IPS-NIHi7 (cell line): ENCODE results near the gene OSGEPL1.
"Not testable (repeated sequence)": the region's sequence is repeated elsewhere in the genome, so short reads cannot be mapped to it uniquely, and the experiment has no call there.

Experiments used
- DNase-seq: peaks from one replicate; pipeline ENCODE4 v3.0.0; 2012; ENCODE audit warnings: mixed read lengths; ENCODE audit errors: extremely low spot score

The OSGEPL1 gene

GRCh38 chr2:189729430-189729829 lies 33.2 kb downstream of the OSGEPL1 start:
- no peak for DNase-seq

DNA sequence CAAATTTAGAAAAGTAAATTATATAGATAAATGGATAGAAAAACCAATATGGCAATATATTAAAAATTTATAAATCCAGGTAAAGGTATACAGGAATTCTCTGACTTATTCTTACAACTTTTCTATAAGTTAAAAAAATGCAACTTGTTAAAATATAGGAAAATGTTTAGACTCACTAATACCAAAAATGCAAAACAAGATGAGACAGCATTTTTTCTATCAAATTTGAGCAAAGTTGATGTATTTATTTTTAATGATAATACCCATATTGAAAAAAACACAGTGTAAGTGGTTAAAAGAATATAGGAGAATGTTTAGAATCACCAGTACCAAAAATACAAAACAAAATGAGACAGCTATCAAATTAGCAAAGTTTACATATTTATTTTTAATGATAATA lies 35.7 kb downstream of the OSGEPL1 start:
- no peak for DNase-seq

DNA sequence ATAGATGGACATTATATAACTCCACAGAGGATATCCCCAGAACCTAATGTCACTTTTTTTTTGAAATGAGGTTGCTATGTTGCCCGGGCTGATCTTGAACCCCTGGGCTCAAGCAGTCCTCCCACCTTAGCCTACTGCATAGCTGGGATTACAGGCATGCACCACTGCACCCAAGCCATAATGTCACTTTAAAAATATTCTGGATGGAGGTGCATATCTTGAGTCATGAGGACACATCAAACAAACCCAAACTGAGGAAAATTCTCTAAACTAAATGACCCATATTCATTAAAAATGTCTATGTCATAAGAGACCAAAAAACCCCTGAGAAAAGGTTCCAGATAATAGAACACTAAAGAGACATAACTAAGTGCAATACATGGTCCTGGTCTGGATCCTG lies 36.3 kb downstream of the OSGEPL1 start:
- no peak for DNase-seq

DNA sequence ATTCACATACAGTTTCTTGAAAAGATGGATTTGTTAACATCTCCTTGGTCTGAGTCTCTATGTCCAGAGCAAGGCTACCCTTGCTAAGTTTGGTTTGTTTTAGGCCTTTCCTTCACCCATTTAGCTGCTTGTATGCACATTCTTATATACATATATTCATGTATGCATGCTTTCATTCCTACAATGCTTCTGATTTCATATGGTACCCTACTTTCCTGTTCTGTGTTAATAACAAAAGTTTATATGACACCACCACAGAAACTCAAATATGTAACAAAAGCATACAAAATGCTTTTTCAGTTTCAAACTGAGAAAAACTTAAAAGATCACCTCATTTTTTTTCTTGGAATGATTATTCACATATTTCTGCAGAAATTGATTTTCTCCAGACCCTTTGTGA lies 39.4 kb downstream of the OSGEPL1 start:
- no peak for DNase-seq

DNA sequence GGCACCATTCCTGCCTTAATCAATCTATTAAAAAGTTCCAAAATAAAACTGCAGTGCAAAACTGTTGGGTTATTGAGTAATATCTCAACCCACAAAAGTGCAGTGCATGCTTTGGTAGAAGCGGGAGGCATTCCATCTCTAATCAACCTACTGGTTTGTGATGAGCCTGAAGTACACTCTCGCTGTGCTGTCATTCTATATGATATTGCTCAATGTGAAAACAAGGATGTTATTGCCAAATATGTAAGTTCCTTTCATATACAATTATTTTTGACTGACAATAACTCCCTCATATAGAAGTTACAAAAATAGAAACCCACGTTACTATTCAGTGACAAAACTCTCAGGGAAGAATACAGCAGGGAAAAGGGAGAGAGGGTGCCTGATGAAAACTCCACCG lies 43.0 kb downstream of the OSGEPL1 start:
- no peak for DNase-seq

- DNase-seq, result not testable (repeated sequence)
Measured at GRCh38 chr2:189717593-189717992, 45.0 kb downstream of the OSGEPL1 start.

DNA sequence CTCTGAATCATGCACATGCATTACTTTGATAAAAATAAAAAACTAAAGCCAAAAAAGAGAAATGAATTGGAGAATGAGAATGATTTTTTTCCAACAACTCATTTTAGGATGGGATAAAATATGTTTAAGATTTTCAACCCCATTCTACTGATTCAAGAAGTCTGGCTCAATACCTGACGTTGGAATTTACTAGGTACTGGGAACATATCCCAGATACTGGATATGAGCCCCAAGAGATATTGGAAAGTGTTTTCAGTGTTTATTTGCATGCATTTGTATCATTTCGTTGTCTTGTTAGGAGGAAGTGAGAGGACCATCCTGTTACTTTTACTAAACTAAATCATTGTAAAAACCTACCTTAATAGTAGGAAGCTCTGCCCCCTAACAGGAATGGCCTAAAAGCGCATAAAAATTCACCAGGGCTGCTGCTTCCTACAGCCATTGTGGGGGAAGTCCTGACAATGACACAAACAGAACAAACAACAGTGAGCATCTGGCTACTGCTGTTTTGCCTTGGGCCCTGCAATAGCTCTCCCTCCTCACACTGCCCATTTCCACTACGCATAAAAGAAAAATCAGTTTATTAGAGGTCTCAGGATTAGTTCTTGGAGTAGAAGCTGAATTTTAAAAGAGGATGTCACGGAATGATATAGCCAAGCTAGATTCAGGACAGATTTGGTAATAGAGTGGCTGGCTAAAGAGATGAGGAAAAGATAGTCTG lies 52.9 kb downstream of the OSGEPL1 start:
- peak; percentile 28 for DNase-seq

- DNase-seq, result no peak
Measured at GRCh38 chr2:189702071-189702470, 60.5 kb downstream of the OSGEPL1 start.

GRCh38 chr2:189700681-189701080 lies 61.9 kb downstream of the OSGEPL1 start:
- no peak for DNase-seq

DNA sequence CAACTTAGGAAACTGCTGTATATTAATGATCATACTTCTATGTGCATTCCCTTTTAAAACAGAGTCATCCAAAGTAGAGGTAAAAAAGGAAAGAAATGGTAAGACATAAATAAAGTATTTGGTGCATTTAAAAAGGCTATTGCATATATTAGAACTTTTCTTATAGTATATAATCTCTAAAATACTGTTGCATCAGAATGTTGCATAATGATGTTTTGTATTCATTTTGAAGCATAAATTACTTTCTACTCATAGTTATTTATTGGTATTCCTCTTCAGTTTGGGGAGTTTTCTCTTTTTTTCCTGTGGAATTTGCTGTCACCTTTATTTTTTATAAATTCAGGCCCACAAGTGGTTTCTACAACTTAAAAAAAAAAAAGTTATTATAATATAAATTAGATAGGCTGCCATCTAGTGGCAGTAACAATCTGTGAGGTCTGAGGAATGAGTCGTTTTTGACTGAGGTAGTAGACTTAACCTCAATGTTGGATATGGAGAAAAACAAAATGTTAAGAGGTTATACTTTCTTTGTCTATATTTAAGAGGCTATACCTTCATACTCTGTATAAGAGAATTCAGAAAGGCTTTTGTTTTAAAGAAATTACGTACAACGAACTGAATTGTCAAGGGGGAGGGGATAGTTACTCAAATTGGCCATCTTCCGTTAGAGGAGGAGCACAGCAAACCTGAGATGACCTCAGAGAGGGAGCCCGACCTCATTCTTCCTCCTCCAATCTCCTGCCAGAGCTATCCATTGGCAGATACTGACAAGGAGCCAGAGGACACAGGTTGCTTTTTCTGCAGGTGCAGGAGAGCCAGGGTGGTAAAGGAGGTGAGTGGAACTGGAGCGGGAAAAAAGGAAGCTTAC lies 64.3 kb downstream of the OSGEPL1 start:
- DNase-seq, result peak; percentile 73
